GM12878 (cell line): Measurements from ENCODE around the gene SPATA25. TPM values are rescaled to one million over a fixed set of nuclear protein-coding genes. Genes with fewer than 3 reads are reported as not detected.

Experiments used
- ATAC-seq: fragments of 200-7000 bp; cut with Tn5 transposase; 3 replicates; pipeline ENCODE4 v1.9.1; 2020; ENCODE audit warnings: mild to moderate bottlenecking, moderate library complexity
- BruUV-seq: library from RNA; stranded (reverse); fragments of 400-500 nt; replicated peaks from 2 replicates; lab custom pipeline; 2021; lab: Mats Ljungman, UMichigan
- CTCF ChIA-PET: fragments of 300-600 bp; sonication (Branson Sonifier 250); formaldehyde crosslinking; extraction: SDS; loops from one replicate; lab custom pipeline; 2021; ENCODE audit warnings: inconsistent platforms; lab: Yijun Ruan, JAX
- POLR2A ChIA-PET: fragments of 350-600 bp; formaldehyde crosslinking; extraction: SDS; loops from one replicate; lab custom pipeline; 2021; ENCODE audit warnings: inconsistent platforms; lab: Charles Lee
- RAD21 ChIA-PET: fragments of 300-600 bp; sonication (Branson Sonifier 250); formaldehyde crosslinking; loops from one replicate; lab custom pipeline; 2023; ENCODE audit warnings: antibody characterized with exemption; ENCODE audit not compliant: unreplicated experiment; lab: Charles Lee
- SMC1A ChIA-PET: fragments of 300-600 bp; sonication (Branson Sonifier 250); formaldehyde crosslinking; loops from one replicate; lab custom pipeline; 2023; ENCODE audit not compliant: unreplicated experiment, uncharacterized antibody; lab: Charles Lee
- DNase-seq: peaks from one replicate; pipeline ENCODE4 v3.0.0-alpha.2; 2011; ENCODE audit warnings: low read depth, low spot score
- FAIRE-seq: peaks from 3 replicates; lab custom pipeline; 2011; peaks lifted over from hg19 to GRCh38; lab: Jason Lieb, UNC
- H2AFZ ChIP-seq: 2 replicates; pipeline ENCODE4 v1.6.0; 2011; ENCODE audit warnings: low read depth, low read length, control low read depth; ENCODE audit not compliant: control insufficient read depth
- H3K27ac ChIP-seq: 2 replicates; pipeline ENCODE4 v1.5.1; 2011; ENCODE audit warnings: control low read depth; ENCODE audit not compliant: control insufficient read depth, insufficient read depth
- H3K27me3 ChIP-seq, 2 experiments: replicated peaks in 1 of 2; 2 replicates each; pipeline versions ENCODE4 v1.6.0 to v1.6.1; 2011; ENCODE audit warnings: low read length in 1 of 2; ENCODE audit not compliant: control insufficient read depth in 2 of 2, insufficient read depth in 2 of 2
- H3K36me3 ChIP-seq, 2 experiments: 2 replicates each; pipeline ENCODE4 v1.5.1; 2011; ENCODE audit warnings: low read length in 1 of 2; ENCODE audit not compliant: control insufficient read depth in 2 of 2, insufficient read depth in 2 of 2
- H3K4me1 ChIP-seq: 2 replicates; pipeline ENCODE4 v1.6.1; 2011; ENCODE audit warnings: mild to moderate bottlenecking, low read length, moderate library complexity, mixed read lengths; ENCODE audit not compliant: control insufficient read depth, insufficient read depth
- H3K4me2 ChIP-seq: 2 replicates; pipeline ENCODE4 v1.6.0; 2011; ENCODE audit warnings: control low read depth; ENCODE audit not compliant: control insufficient read depth, insufficient read depth
- H3K4me3 ChIP-seq: fragments of 200-600 bp; sonication (generic); 2 replicates; pipeline ENCODE4 v1.5.1; 2016
- H3K79me2 ChIP-seq: 2 replicates; pipeline ENCODE4 v1.6.0; 2011; ENCODE audit warnings: low read length; ENCODE audit not compliant: control insufficient read depth, insufficient read depth
- H3K9ac ChIP-seq: 2 replicates; pipeline ENCODE4 v1.8.0; 2011; ENCODE audit warnings: low read length, control low read depth, mixed read lengths; ENCODE audit not compliant: control insufficient read depth, insufficient read depth
- H3K9me3 ChIP-seq: replicated peaks from 3 replicates; pipeline ENCODE4 v1.5.1; 2011; ENCODE audit warnings: mild to moderate bottlenecking, low read length; ENCODE audit not compliant: control insufficient read depth, insufficient read depth
- H4K20me1 ChIP-seq: 2 replicates; pipeline ENCODE4 v1.6.0; 2011; ENCODE audit not compliant: control insufficient read depth, insufficient read depth
- CREB1 ChIP-seq: IDR thresholded peaks from 2 replicates; pipeline ENCODE4 v1.6.1; 2012; ENCODE audit warnings: low read depth, mild to moderate bottlenecking, inconsistent platforms
- CREM ChIP-seq: IDR thresholded peaks from 2 replicates; pipeline ENCODE4 v1.6.1; 2014; ENCODE audit warnings: antibody characterized with exemption, low read depth
- HDGF ChIP-seq: fragments of 450-650 bp; IDR thresholded peaks from 2 replicates; pipeline ENCODE4 v1.6.1; 2016; ENCODE audit warnings: antibody characterized with exemption
- JUND ChIP-seq: IDR thresholded peaks from 2 replicates; pipeline ENCODE4 v1.6.1; 2012; ENCODE audit warnings: low read depth, mild to moderate bottlenecking, low read length, improper control_type of control experiment, moderate library complexity
- RB1 ChIP-seq: fragments of 450-650 bp; formaldehyde crosslinking; IDR thresholded peaks from 2 replicates; pipeline ENCODE4 v1.6.1; 2017; ENCODE audit warnings: mild to moderate bottlenecking, borderline replicate concordance
- RCOR1 ChIP-seq: conservative IDR thresholded peaks from 2 replicates; pipeline ENCODE4 v1.6.1; 2012; ENCODE audit warnings: low read depth, low read length, improper control_type of control experiment
- RUNX3 ChIP-seq: IDR thresholded peaks from 2 replicates; pipeline ENCODE4 v1.6.1; 2012; ENCODE audit warnings: low read length, inconsistent platforms
- SPI1 ChIP-seq: IDR thresholded peaks from 2 replicates; pipeline ENCODE4 v1.6.1; 2011; ENCODE audit warnings: low read depth, mild to moderate bottlenecking, low read length, moderate library complexity, borderline replicate concordance; ENCODE audit not compliant: insufficient read depth
- SREBF1 ChIP-seq: IDR thresholded peaks from 2 replicates; pipeline ENCODE4 v1.6.1; 2012; ENCODE audit warnings: mild to moderate bottlenecking, low read length
- SREBF2 ChIP-seq: IDR thresholded peaks from 2 replicates; pipeline ENCODE4 v1.6.1; 2012; ENCODE audit warnings: mild to moderate bottlenecking, low read length
- TARDBP ChIP-seq: IDR thresholded peaks from 2 replicates; pipeline ENCODE4 v1.6.1; 2016; ENCODE audit warnings: borderline replicate concordance
- WGBS: methylation state at CpG from one replicate; pipeline ENCODE4 v1.1.6; 2016; ENCODE audit warnings: low lambda C conversion rate; ENCODE audit not compliant: insufficient replicate concordance, insufficient coverage; ENCODE audit errors: missing lambda C conversion rate; 5-methylcytosine and 5-hydroxymethylcytosine counted together
- in situ Hi-C: fragments of 300-500 bp; cut with MboI; formaldehyde crosslinking; loops from 9 replicates; pipeline ENCODE4 v1.14.3; 2018; ENCODE audit warnings: mixed read lengths
- intact Hi-C: fragments of 100-400 bp; cut with micrococcal nuclease; formaldehyde crosslinking; loops from one replicate; pipeline ENCODE4 v1.14.2; 2022; ENCODE audit not compliant: unreplicated experiment
- polyA plus RNA-seq, 11 experiments: library from polyadenylated mRNA; depleted of rRNA in 4 of 11; unstranded in 6 of 11; stranded (reverse) in 5 of 11; fragments of >200 nt; fragmentation: Nextera tagmentation in 4 of 11; fragmentation: Illumina TruSeq in 1 of 11; extraction: Ambion mirVana in 4 of 11; extraction: Trizol in 1 of 11; gene quantifications; 1 replicate in 1 of 11; 2 replicates in 10 of 11; pipeline versions ENCODE4 v1.2.1 to v1.2.3, GENCODE V29; 2011 to 2016; ENCODE audit warnings: inconsistent platforms in 2 of 11, missing spikeins in 2 of 11, low read depth in 1 of 11
- total RNA-seq, 4 experiments: library from RNA; depleted of rRNA in 3 of 4; stranded (reverse); fragments of >200 nt in 3 of 4; fragmentation: Illumina TruSeq in 1 of 4; extraction: Trizol in 1 of 4; gene quantifications; 2 replicates each; pipeline versions ENCODE4 v1.2.1 to v1.2.3, GENCODE V29; 2013 to 2021
- TF ChIP-seq, protein P1 (sequence below): IDR thresholded peaks from 2 replicates; pipeline ENCODE4 v1.6.1; 2012; ENCODE audit warnings: low read length, inconsistent platforms

The SPATA25 gene
- total and polyA plus RNA-seq, 10 of the 15 experiments (the other 5 are each of a cell fraction or from before 2014, with no cell fraction given), result 0.28 to 2.9 (median 1.3) TPM; not detected in 3

DNA sequence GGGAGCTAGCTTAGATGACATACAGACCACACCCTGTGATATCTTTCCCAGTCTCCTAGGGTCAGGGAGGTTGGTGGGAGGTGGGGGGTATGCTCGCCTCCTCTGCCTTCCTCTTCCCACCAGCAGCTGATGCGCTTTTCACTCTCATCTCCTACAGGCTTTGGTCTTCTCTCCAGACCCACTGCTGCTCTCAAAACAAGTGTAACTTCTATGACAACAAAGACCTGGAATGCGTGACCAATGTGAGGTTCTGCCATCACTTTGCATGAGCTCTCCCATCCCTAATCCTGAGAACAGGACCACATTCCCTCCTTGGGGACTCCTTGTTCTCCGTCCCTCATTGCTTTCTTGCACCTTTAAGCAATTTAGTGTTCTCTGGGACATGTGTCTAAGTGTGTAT is 6.4 kb upstream of the SPATA25 start:
- ChIA-PET CTCF (interaction anchor here (0.7 kb wide), 1 partner anchor 9 kb away, joined by 3 read pairs; no protein-coding TSS in a partner anchor), POLR2A (no interaction called here), RAD21 (no interaction called here), SMC1A (interaction anchor here (1.2 kb wide), 1 partner anchor 41 kb away, joined by 3 read pairs; no protein-coding TSS in a partner anchor)
- FAIRE-seq (no peak), ATAC-seq (no peak), DNase-seq (no peak)
- intact Hi-C loops, result loop anchor here (5.0 kb wide), 1 partner anchor 78 kb away; the partner anchor contains the start of gene ZNF335
- H3K27ac ChIP-seq, result no peak overlapping the region
- no TSS peak for BruUV-seq
- no peak overlapping the region for H3K9ac ChIP-seq
- no peak overlapping the region for H3K4me3 ChIP-seq
- peaks cover 22% of the 10 kb centered on the region for H3K4me1 ChIP-seq
- H2AFZ ChIP-seq, result no peak overlapping the region
- no peak overlapping the region for H3K4me2 ChIP-seq
- TF ChIP-seq CREM (no peak), SPI1 (no peak), RUNX3 (no peak), HDGF (no peak), CREB1 (no peak), RB1 (no peak), JUND (no peak), SREBF1 (no peak), RCOR1 (no peak), TARDBP (no peak), SREBF2 (no peak)
- TF ChIP-seq, protein P1, sequence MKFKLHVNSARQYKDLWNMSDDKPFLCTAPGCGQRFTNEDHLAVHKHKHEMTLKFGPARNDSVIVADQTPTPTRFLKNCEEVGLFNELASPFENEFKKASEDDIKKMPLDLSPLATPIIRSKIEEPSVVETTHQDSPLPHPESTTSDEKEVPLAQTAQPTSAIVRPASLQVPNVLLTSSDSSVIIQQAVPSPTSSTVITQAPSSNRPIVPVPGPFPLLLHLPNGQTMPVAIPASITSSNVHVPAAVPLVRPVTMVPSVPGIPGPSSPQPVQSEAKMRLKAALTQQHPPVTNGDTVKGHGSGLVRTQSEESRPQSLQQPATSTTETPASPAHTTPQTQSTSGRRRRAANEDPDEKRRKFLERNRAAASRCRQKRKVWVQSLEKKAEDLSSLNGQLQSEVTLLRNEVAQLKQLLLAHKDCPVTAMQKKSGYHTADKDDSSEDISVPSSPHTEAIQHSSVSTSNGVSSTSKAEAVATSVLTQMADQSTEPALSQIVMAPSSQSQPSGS, result no peak
- peaks cover 4% of the 10 kb centered on the region for H3K79me2 ChIP-seq
- H4K20me1 ChIP-seq, result no peaks in the 10 kb centered on the region
- H3K36me3 ChIP-seq, result peaks cover 0 to 4% of the 10 kb centered on the region in 2 experiments; a peak in 2 of 4 replicates
- in situ Hi-C loops, result no loop called here
- 55% methylated on average over 4 of the region's 4 CpGs for WGBS
- no peaks in the 10 kb centered on the region for H3K27me3 ChIP-seq
- no peaks in the 10 kb centered on the region for H3K9me3 ChIP-seq
